ENCODE data around the gene KRT33B. TPM values are rescaled to one million over a fixed set of nuclear protein-coding genes. Genes with fewer than 3 reads are reported as not detected.

KRT33B gene
- total and polyA plus RNA-seq, 2 of the 13 experiments (the other 11 are each of a cell fraction or from before 2014, with no cell fraction given), result not detected

DNA sequence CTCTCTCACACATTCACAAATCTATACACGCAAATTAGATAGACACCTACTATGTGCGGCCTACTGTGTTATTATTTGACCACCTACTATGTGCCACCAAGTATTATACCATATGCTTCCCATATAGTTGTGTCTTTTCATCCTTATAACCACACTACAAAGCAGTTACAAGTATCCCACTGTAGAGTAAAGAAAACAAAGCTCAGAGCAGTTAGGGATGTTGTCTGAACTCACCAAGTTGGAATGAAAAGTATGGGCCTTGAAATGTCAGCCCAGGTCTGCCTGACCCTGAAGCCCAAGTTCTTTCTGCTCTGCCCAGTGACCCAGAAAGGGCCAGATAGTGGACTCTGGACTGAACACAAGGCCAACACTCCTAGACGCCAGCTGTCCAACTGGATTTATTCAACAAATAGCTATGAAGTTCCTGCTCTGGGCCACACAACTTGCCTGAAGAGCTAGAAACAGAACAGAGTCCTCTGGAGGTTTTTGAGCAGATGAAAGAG is 46.3 kb upstream of the KRT33B start (continued):
- TF ChIP-seq, protein P1, sequence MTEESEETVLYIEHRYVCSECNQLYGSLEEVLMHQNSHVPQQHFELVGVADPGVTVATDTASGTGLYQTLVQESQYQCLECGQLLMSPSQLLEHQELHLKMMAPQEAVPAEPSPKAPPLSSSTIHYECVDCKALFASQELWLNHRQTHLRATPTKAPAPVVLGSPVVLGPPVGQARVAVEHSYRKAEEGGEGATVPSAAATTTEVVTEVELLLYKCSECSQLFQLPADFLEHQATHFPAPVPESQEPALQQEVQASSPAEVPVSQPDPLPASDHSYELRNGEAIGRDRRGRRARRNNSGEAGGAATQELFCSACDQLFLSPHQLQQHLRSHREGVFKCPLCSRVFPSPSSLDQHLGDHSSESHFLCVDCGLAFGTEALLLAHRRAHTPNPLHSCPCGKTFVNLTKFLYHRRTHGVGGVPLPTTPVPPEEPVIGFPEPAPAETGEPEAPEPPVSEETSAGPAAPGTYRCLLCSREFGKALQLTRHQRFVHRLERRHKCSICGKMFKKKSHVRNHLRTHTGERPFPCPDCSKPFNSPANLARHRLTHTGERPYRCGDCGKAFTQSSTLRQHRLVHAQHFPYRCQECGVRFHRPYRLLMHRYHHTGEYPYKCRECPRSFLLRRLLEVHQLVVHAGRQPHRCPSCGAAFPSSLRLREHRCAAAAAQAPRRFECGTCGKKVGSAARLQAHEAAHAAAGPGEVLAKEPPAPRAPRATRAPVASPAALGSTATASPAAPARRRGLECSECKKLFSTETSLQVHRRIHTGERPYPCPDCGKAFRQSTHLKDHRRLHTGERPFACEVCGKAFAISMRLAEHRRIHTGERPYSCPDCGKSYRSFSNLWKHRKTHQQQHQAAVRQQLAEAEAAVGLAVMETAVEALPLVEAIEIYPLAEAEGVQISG (CRISPR knock-in tag; IDR thresholded peaks at IDR 0.05), result peak; percentile 43
- TF ChIP-seq BRCA1 (CRISPR knock-in tag; IDR thresholded peaks at IDR 0.05) (no peak; the same call in 1 of the 2 replicates), ZNF235 (CRISPR knock-in tag; IDR thresholded peaks at IDR 0.05; ENCODE audit: borderline replicate concordance) (no peak), KDM6A (CRISPR knock-in tag; IDR thresholded peaks at IDR 0.05; ENCODE audit: low read depth) (peak; percentile 66; the same call in 1 of the 2 replicates), SNAPC2 (CRISPR knock-in tag; IDR thresholded peaks at IDR 0.05) (no peak), NR3C1 (CRISPR knock-in tag; IDR thresholded peaks at IDR 0.05) (no peak), MLLT10 (CRISPR knock-in tag; IDR thresholded peaks at IDR 0.05) (no peak), RAD21 (CRISPR knock-in tag; IDR thresholded peaks at IDR 0.05) (no peak), ZNF550 (CRISPR knock-in tag; IDR thresholded peaks at IDR 0.05; ENCODE audit: borderline replicate concordance) (no peak), HNRNPH1 (optimal IDR thresholded peaks at IDR 0.05; ENCODE audit: low read depth, low read length) (no peak), ZNF326 (CRISPR knock-in tag; IDR thresholded peaks at IDR 0.05; ENCODE audit: borderline replicate concordance) (no peak), TOPORS (CRISPR knock-in tag; IDR thresholded peaks at IDR 0.05) (no peak)
- TF ChIP-seq, protein P2, sequence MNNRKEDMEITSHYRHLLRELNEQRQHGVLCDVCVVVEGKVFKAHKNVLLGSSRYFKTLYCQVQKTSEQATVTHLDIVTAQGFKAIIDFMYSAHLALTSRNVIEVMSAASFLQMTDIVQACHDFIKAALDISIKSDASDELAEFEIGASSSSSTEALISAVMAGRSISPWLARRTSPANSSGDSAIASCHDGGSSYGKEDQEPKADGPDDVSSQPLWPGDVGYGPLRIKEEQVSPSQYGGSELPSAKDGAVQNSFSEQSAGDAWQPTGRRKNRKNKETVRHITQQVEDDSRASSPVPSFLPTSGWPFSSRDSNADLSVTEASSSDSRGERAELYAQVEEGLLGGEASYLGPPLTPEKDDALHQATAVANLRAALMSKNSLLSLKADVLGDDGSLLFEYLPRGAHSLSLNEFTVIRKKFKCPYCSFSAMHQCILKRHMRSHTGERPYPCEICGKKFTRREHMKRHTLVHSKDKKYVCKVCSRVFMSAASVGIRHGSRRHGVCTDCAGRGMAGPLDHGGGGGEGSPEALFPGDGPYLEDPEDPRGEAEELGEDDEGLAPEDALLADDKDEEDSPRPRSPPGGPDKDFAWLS (CRISPR knock-in tag; IDR thresholded peaks at IDR 0.05; ENCODE audit: borderline replicate concordance), result no peak
- TF ChIP-seq, protein P3, sequence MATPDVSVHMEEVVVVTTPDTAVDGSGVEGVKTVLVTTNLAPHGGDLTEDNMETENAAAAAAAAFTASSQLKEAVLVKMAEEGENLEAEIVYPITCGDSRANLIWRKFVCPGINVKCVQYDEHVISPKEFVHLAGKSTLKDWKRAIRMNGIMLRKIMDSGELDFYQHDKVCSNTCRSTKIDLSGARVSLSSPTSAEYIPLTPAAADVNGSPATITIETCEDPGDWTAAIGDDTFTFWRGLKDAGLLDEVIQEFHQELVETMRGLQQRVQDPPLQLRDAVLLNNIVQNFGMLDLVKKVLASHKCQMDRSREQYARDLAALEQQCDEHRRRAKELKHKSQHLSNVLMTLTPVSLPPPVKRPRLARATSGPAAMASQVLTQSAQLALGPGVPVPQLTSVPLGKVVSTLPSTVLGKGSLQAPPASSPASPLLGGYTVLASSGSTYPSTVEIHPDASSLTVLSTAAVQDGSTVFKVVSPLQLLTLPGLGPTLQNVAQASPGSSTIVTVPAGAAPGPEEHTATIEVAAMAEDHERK (CRISPR knock-in tag; IDR thresholded peaks at IDR 0.05; ENCODE audit: low read depth), result no peak
- TF ChIP-seq, protein P4, sequence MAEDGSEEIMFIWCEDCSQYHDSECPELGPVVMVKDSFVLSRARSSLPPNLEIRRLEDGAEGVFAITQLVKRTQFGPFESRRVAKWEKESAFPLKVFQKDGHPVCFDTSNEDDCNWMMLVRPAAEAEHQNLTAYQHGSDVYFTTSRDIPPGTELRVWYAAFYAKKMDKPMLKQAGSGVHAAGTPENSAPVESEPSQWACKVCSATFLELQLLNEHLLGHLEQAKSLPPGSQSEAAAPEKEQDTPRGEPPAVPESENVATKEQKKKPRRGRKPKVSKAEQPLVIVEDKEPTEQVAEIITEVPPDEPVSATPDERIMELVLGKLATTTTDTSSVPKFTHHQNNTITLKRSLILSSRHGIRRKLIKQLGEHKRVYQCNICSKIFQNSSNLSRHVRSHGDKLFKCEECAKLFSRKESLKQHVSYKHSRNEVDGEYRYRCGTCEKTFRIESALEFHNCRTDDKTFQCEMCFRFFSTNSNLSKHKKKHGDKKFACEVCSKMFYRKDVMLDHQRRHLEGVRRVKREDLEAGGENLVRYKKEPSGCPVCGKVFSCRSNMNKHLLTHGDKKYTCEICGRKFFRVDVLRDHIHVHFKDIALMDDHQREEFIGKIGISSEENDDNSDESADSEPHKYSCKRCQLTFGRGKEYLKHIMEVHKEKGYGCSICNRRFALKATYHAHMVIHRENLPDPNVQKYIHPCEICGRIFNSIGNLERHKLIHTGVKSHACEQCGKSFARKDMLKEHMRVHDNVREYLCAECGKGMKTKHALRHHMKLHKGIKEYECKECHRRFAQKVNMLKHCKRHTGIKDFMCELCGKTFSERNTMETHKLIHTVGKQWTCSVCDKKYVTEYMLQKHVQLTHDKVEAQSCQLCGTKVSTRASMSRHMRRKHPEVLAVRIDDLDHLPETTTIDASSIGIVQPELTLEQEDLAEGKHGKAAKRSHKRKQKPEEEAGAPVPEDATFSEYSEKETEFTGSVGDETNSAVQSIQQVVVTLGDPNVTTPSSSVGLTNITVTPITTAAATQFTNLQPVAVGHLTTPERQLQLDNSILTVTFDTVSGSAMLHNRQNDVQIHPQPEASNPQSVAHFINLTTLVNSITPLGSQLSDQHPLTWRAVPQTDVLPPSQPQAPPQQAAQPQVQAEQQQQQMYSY (CRISPR knock-in tag; IDR thresholded peaks at IDR 0.05), result no peak
- TF ChIP-seq, protein P5, sequence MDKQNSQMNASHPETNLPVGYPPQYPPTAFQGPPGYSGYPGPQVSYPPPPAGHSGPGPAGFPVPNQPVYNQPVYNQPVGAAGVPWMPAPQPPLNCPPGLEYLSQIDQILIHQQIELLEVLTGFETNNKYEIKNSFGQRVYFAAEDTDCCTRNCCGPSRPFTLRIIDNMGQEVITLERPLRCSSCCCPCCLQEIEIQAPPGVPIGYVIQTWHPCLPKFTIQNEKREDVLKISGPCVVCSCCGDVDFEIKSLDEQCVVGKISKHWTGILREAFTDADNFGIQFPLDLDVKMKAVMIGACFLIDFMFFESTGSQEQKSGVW (CRISPR knock-in tag; IDR thresholded peaks at IDR 0.05; ENCODE audit: borderline replicate concordance), result no peak
- TF ChIP-seq, protein P6, sequence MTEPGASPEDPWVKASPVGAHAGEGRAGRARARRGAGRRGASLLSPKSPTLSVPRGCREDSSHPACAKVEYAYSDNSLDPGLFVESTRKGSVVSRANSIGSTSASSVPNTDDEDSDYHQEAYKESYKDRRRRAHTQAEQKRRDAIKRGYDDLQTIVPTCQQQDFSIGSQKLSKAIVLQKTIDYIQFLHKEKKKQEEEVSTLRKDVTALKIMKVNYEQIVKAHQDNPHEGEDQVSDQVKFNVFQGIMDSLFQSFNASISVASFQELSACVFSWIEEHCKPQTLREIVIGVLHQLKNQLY (CRISPR knock-in tag; IDR thresholded peaks at IDR 0.05), result peak; percentile 61
